SH-SY5Y (cell line): ENCODE measurements around the gene ARHGEF28.

Experiments used
- GATA2 ChIP-seq: IDR thresholded peaks from 2 replicates; pipeline ENCODE4 v1.6.1; 2011; ENCODE audit warnings: mild to moderate bottlenecking, low read depth, low read length
- GATA3 ChIP-seq: IDR thresholded peaks from 2 replicates; pipeline ENCODE4 v1.6.1; 2011; ENCODE audit warnings: low read depth, mild to moderate bottlenecking, low read length, moderate library complexity

DNA sequence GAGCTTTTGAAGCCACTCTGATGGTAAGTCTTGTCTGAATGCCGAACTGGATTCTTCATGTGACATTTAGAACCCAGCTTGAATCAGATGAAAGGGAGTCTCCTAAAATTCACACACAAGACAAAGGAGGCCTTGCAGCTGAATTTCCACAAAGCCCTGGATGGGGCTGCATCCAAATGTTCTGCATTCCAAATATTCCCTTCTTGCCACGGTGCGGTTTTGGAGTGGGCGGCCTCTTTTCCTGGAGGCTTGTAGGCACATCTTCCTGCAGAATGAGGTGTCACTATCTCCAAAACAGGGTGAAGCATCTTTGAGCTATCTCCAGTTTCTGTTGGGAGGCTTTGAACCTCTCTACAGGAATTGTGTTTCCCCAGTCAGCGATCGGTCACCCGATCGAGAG lies 342.7 kb downstream of the ARHGEF28 start:
- TF ChIP-seq GATA2 (no peak), GATA3 (no peak)
